CD4-positive, CD25-positive, alpha-beta regulatory T cell (primary cell): Measurements from ENCODE around the gene ATXN10. TPM values are rescaled to one million over a fixed set of nuclear protein-coding genes. Genes with fewer than 3 reads are reported as not detected.
A peak's percentile ranks its signal among the peaks of the same experiment; 100 is the strongest.

Experiments used
- ATAC-seq, 2 donors: fragments of 150-1000 bp; cut with Tn5 transposase; one replicate each; pipeline ENCODE4 v1.10.0; 2021; ENCODE audit warnings: low read depth in 2 of 2, moderate number of reproducible peaks in 2 of 2, moderate library complexity in 1 of 2
- DNase-seq, 3 donors: peaks; one replicate each; pipeline versions ENCODE4 v3.0.0 to v3.0.0-alpha.2; 2012 to 2022; ENCODE audit warnings: mixed read lengths in 1 of 3
- H3K27ac ChIP-seq: one replicate; pipeline ENCODE4 v1.7.0; 2013; ENCODE audit warnings: mild to moderate bottlenecking, low read length; ENCODE audit not compliant: insufficient read depth, poor library complexity, severe bottlenecking
- H3K27me3 ChIP-seq: one replicate; pipeline ENCODE4 v1.7.0; 2013; ENCODE audit warnings: low read length; ENCODE audit not compliant: control insufficient read depth, insufficient read depth
- H3K36me3 ChIP-seq: one replicate; pipeline ENCODE4 v1.7.0; 2013; ENCODE audit warnings: mild to moderate bottlenecking, low read length, moderate library complexity; ENCODE audit not compliant: control insufficient read depth, insufficient read depth
- H3K4me1 ChIP-seq: 2 replicates; pipeline ENCODE4 v1.7.0; 2013; ENCODE audit warnings: mild to moderate bottlenecking, low read length; ENCODE audit not compliant: insufficient read depth, control insufficient read depth, poor library complexity, severe bottlenecking
- H3K4me3 ChIP-seq: one replicate; pipeline ENCODE4 v1.7.0; 2013; ENCODE audit warnings: low read depth, mild to moderate bottlenecking, low read length, moderate library complexity
- H3K9me3 ChIP-seq, 2 experiments: 1 replicate in 1 of 2; 2 replicates in 1 of 2; pipeline ENCODE4 v1.7.0; 2013; ENCODE audit warnings: low read length in 2 of 2, mild to moderate bottlenecking in 1 of 2, moderate library complexity in 1 of 2; ENCODE audit not compliant: control insufficient read depth in 2 of 2
- H3K27ac Mint-ChIP-seq, 3 donors: one replicate each; pipeline ENCODE4 v1.8.0; 2020 to 2022; ENCODE audit warnings: mild to moderate bottlenecking in 3 of 3, mixed read lengths in 3 of 3, moderate library complexity in 2 of 3
- H3K27me3 Mint-ChIP-seq: one replicate; pipeline ENCODE4 v1.8.0; 2022; ENCODE audit warnings: mild to moderate bottlenecking, mixed read lengths
- H3K36me3 Mint-ChIP-seq: one replicate; pipeline ENCODE4 v1.8.0; 2020; ENCODE audit warnings: mixed read lengths
- H3K4me1 Mint-ChIP-seq, 4 donors: one replicate each; pipeline ENCODE4 v1.8.0; 2020 to 2022; ENCODE audit warnings: mixed read lengths in 4 of 4, mild to moderate bottlenecking in 1 of 4
- H3K4me3 Mint-ChIP-seq, 4 donors: one replicate each; pipeline ENCODE4 v1.8.0; 2020 to 2022; ENCODE audit warnings: mild to moderate bottlenecking in 4 of 4, mixed read lengths in 4 of 4, moderate library complexity in 3 of 4
- H3K9me3 Mint-ChIP-seq, 7 donors: one replicate each; pipeline ENCODE4 v1.8.0; 2020 to 2022; ENCODE audit warnings: mixed read lengths in 7 of 7, mild to moderate bottlenecking in 3 of 7, moderate library complexity in 2 of 7
- polyA plus RNA-seq, 4 donors: library from polyadenylated mRNA; unstranded; fragments of 300-500 nt; fragmentation: Illumina TruSeq; gene quantifications; one replicate each; pipeline ENCODE4 v1.2.3, GENCODE V29; 2021
- total RNA-seq: library from RNA; stranded (reverse); gene quantifications from one replicate; pipeline ENCODE4 v1.2.3, GENCODE V29; 2022

ATXN10 gene
- total and polyA plus RNA-seq, 5 donors from 2014 or later = 61.7 to 107 (median 80.6) TPM

GRCh38 chr22:45823336-45823735 is 151.7 kb downstream of the ATXN10 start:
- H3K27ac ChIP-seq = no peak overlapping the region
- no peak overlapping the region for H3K4me3 Mint-ChIP-seq
- H3K4me1 ChIP-seq = no peaks in the 10 kb centered on the region
- no peaks in the 10 kb centered on the region for H3K27me3 Mint-ChIP-seq
- no peaks in the 10 kb centered on the region for H3K27me3 ChIP-seq
- peaks cover 38% of the 10 kb centered on the region for H3K36me3 Mint-ChIP-seq
- peaks cover 0 to 11% (median 2%) of the 10 kb centered on the region in 4 donors for H3K4me1 Mint-ChIP-seq
- no peaks in the 10 kb centered on the region for H3K9me3 ChIP-seq
- no peak overlapping the region for H3K27ac Mint-ChIP-seq
- DNase-seq (no peak), ATAC-seq (no peak)
- peaks cover 6% of the 10 kb centered on the region for H3K36me3 ChIP-seq
- no peaks in the 10 kb centered on the region for H3K9me3 Mint-ChIP-seq
- no peak overlapping the region for H3K4me3 ChIP-seq

- Mint-ChIP-seq H3K9me3 (no peaks in the 10 kb centered on the region), H3K4me3 (no peak overlapping the region), H3K36me3 (peaks cover 40% of the 10 kb centered on the region), H3K27ac (no peak overlapping the region), H3K4me1 (peaks cover 0 to 11% (median 4%) of the 10 kb centered on the region in 4 donors), H3K27me3 (no peaks in the 10 kb centered on the region)
- DNase-seq (no peak), ATAC-seq (no peak)
- no peaks in the 10 kb centered on the region for H3K4me1 ChIP-seq
- no peaks in the 10 kb centered on the region for H3K9me3 ChIP-seq
- no peak overlapping the region for H3K4me3 ChIP-seq
- peaks cover 2% of the 10 kb centered on the region for H3K36me3 ChIP-seq
- H3K27me3 ChIP-seq = no peaks in the 10 kb centered on the region
- no peak overlapping the region for H3K27ac ChIP-seq
Observed at GRCh38 chr22:45826520-45826919, 154.9 kb downstream of the ATXN10 start.

- peaks cover 0 to 11% (median 4%) of the 10 kb centered on the region in 4 donors for H3K4me1 Mint-ChIP-seq
- Histone ChIP-seq H3K4me3 (no peak overlapping the region), H3K27ac (no peak overlapping the region), H3K36me3 (peaks cover 7% of the 10 kb centered on the region), H3K27me3 (no peaks in the 10 kb centered on the region), H3K9me3 (no peaks in the 10 kb centered on the region), H3K4me1 (no peaks in the 10 kb centered on the region)
- no peak for DNase-seq
- no peaks in the 10 kb centered on the region for H3K9me3 Mint-ChIP-seq
- peaks cover 25% of the 10 kb centered on the region for H3K36me3 Mint-ChIP-seq
- H3K4me3 Mint-ChIP-seq = no peak overlapping the region
- ATAC-seq = no peak
- H3K27me3 Mint-ChIP-seq = no peaks in the 10 kb centered on the region
- H3K27ac Mint-ChIP-seq = no peak overlapping the region
Observed at GRCh38 chr22:45828841-45829240, 157.2 kb downstream of the ATXN10 start.

- DNase-seq (no peak), ATAC-seq (no peak)
- Mint-ChIP-seq H3K4me1 (peaks cover 0 to 6% (median 2%) of the 10 kb centered on the region in 4 donors), H3K4me3 (no peak overlapping the region), H3K9me3 (no peaks in the 10 kb centered on the region), H3K36me3 (peaks cover 17% of the 10 kb centered on the region), H3K27me3 (no peaks in the 10 kb centered on the region), H3K27ac (peak overlapping the region in 1 of 3 donors; percentile 26)
- H3K36me3 ChIP-seq = peaks cover 14% of the 10 kb centered on the region
- H3K4me3 ChIP-seq = no peak overlapping the region
- no peaks in the 10 kb centered on the region for H3K9me3 ChIP-seq
- no peaks in the 10 kb centered on the region for H3K27me3 ChIP-seq
- H3K4me1 ChIP-seq = no peaks in the 10 kb centered on the region
- no peak overlapping the region for H3K27ac ChIP-seq
Observed at GRCh38 chr22:45830531-45831245, 159.1 kb downstream of the ATXN10 start.

GRCh38 chr22:45831394-45831793 is 159.8 kb downstream of the ATXN10 start:
- Histone ChIP-seq H3K27ac (no peak overlapping the region), H3K36me3 (peaks cover 14% of the 10 kb centered on the region), H3K9me3 (no peaks in the 10 kb centered on the region), H3K4me1 (no peaks in the 10 kb centered on the region), H3K4me3 (no peak overlapping the region), H3K27me3 (no peaks in the 10 kb centered on the region)
- Mint-ChIP-seq H3K36me3 (peaks cover 15% of the 10 kb centered on the region), H3K27ac (peak overlapping the region in 1 of 3 donors; percentile 26), H3K4me1 (peaks cover 0 to 6% (median 2%) of the 10 kb centered on the region in 4 donors), H3K27me3 (no peaks in the 10 kb centered on the region), H3K4me3 (no peak overlapping the region), H3K9me3 (no peaks in the 10 kb centered on the region)
- ATAC-seq = no peak
- DNase-seq = no peak

GRCh38 chr22:45832180-45832579 is 160.5 kb downstream of the ATXN10 start:
- H3K4me3 Mint-ChIP-seq = no peak overlapping the region
- Histone ChIP-seq H3K9me3 (no peaks in the 10 kb centered on the region), H3K36me3 (peaks cover 14% of the 10 kb centered on the region), H3K4me3 (no peak overlapping the region), H3K4me1 (no peaks in the 10 kb centered on the region), H3K27ac (no peak overlapping the region), H3K27me3 (no peaks in the 10 kb centered on the region)
- no peak overlapping the region for H3K27ac Mint-ChIP-seq
- H3K9me3 Mint-ChIP-seq = no peaks in the 10 kb centered on the region
- no peaks in the 10 kb centered on the region for H3K27me3 Mint-ChIP-seq
- ATAC-seq (no peak), DNase-seq (no peak)
- H3K36me3 Mint-ChIP-seq = peaks cover 13% of the 10 kb centered on the region
- H3K4me1 Mint-ChIP-seq = peaks cover 0 to 4% (median 2%) of the 10 kb centered on the region in 4 donors

- no peak for DNase-seq
- no peaks in the 10 kb centered on the region for H3K4me1 ChIP-seq
- ATAC-seq = no peak
Observed at GRCh38 chr22:45832959-45833580, 161.4 kb downstream of the ATXN10 start.

More at GRCh38 chr22:45832959-45833580, 161.4 kb downstream of the ATXN10 start:
- no peak overlapping the region for H3K4me3 ChIP-seq
- no peaks in the 10 kb centered on the region for H3K27me3 ChIP-seq
- no peak overlapping the region for H3K27ac ChIP-seq
- Mint-ChIP-seq H3K27ac (peak overlapping the region in 1 of 3 donors; percentile 42), H3K9me3 (no peaks in the 10 kb centered on the region), H3K36me3 (peaks cover 13% of the 10 kb centered on the region), H3K27me3 (no peaks in the 10 kb centered on the region), H3K4me1 (peaks cover 0 to 4% (median 0%) of the 10 kb centered on the region in 4 donors), H3K4me3 (no peak overlapping the region)
- no peaks in the 10 kb centered on the region for H3K9me3 ChIP-seq
- H3K36me3 ChIP-seq = peaks cover 14% of the 10 kb centered on the region
